HEK293 (cell line): ENCODE measurements around the gene LRRC26.

Source experiments
- HIC1 ChIP-seq: fragments of 450-650 bp; formaldehyde crosslinking; IDR thresholded peaks from 2 replicates; pipeline ENCODE4 v1.5.1; 2016; ENCODE audit warnings: missing biosample characterization, missing genetic modification characterization
- KLF1 ChIP-seq: fragments of 450-650 bp; formaldehyde crosslinking; IDR thresholded peaks from 2 replicates; pipeline ENCODE4 v1.5.1; 2016; ENCODE audit warnings: missing biosample characterization, missing genetic modification characterization
- KLF7 ChIP-seq: fragments of 450-650 bp; formaldehyde crosslinking; IDR thresholded peaks from 2 replicates; pipeline ENCODE4 v1.5.1; 2016; ENCODE audit warnings: missing biosample characterization, missing genetic modification characterization, borderline replicate concordance
- TSHZ1 ChIP-seq: fragments of 450-650 bp; formaldehyde crosslinking; IDR thresholded peaks from 2 replicates; pipeline ENCODE4 v1.5.1; 2016; ENCODE audit warnings: missing biosample characterization, missing genetic modification characterization, borderline replicate concordance
- ZNF132 ChIP-seq: fragments of 450-650 bp; formaldehyde crosslinking; IDR thresholded peaks from 2 replicates; pipeline ENCODE4 v1.5.1; 2017; ENCODE audit warnings: missing biosample characterization, missing genetic modification characterization, borderline replicate concordance
- ZNF155 ChIP-seq: fragments of 450-650 bp; formaldehyde crosslinking; IDR thresholded peaks from 2 replicates; pipeline ENCODE4 v1.5.1; 2016; ENCODE audit warnings: missing biosample characterization, missing genetic modification characterization
- ZNF175 ChIP-seq: fragments of 450-650 bp; formaldehyde crosslinking; IDR thresholded peaks from 2 replicates; pipeline ENCODE4 v1.5.1; 2016; ENCODE audit warnings: missing biosample characterization, missing genetic modification characterization
- ZNF211 ChIP-seq: fragments of 450-650 bp; formaldehyde crosslinking; IDR thresholded peaks from 2 replicates; pipeline ENCODE4 v1.5.1; 2016; ENCODE audit warnings: low read depth, missing biosample characterization, missing genetic modification characterization
- ZNF23 ChIP-seq: fragments of 450-650 bp; formaldehyde crosslinking; IDR thresholded peaks from 2 replicates; pipeline ENCODE4 v1.5.1; 2016; ENCODE audit warnings: missing biosample characterization, missing genetic modification characterization, borderline replicate concordance
- ZNF248 ChIP-seq: fragments of 450-650 bp; formaldehyde crosslinking; IDR thresholded peaks from 2 replicates; pipeline ENCODE4 v1.5.1; 2017; ENCODE audit warnings: missing biosample characterization, missing genetic modification characterization
- ZNF280C ChIP-seq: fragments of 450-650 bp; formaldehyde crosslinking; IDR thresholded peaks from 2 replicates; pipeline ENCODE4 v1.5.1; 2016; ENCODE audit warnings: missing biosample characterization, missing genetic modification characterization
- ZNF302 ChIP-seq: fragments of 450-650 bp; formaldehyde crosslinking; IDR thresholded peaks from 2 replicates; pipeline ENCODE4 v1.5.1; 2016; ENCODE audit warnings: missing biosample characterization, missing genetic modification characterization, low read depth
- ZNF433 ChIP-seq: fragments of 450-650 bp; formaldehyde crosslinking; IDR thresholded peaks from 2 replicates; pipeline ENCODE4 v1.5.1; 2016; ENCODE audit warnings: missing biosample characterization, missing genetic modification characterization, low read depth
- ZNF488 ChIP-seq: fragments of 450-650 bp; formaldehyde crosslinking; IDR thresholded peaks from 2 replicates; pipeline ENCODE4 v1.5.1; 2016; ENCODE audit warnings: missing biosample characterization, missing genetic modification characterization
- ZNF514 ChIP-seq: fragments of 450-650 bp; formaldehyde crosslinking; IDR thresholded peaks from 2 replicates; pipeline ENCODE4 v1.5.1; 2016; ENCODE audit warnings: missing biosample characterization, missing genetic modification characterization
- ZNF518A ChIP-seq: fragments of 450-650 bp; formaldehyde crosslinking; conservative IDR thresholded peaks from 2 replicates; pipeline ENCODE4 v1.5.1; 2016; ENCODE audit warnings: low read depth, missing biosample characterization, missing genetic modification characterization
- ZNF596 ChIP-seq: fragments of 450-650 bp; IDR thresholded peaks from 2 replicates; pipeline ENCODE4 v1.5.0; 2018; ENCODE audit warnings: missing biosample characterization, mild to moderate bottlenecking, missing genetic modification characterization, moderate library complexity
- ZNF621 ChIP-seq: fragments of 450-650 bp; formaldehyde crosslinking; IDR thresholded peaks from 2 replicates; pipeline ENCODE4 v1.5.1; 2017; ENCODE audit warnings: missing biosample characterization, missing genetic modification characterization
- ZNF776 ChIP-seq: fragments of 450-650 bp; formaldehyde crosslinking; IDR thresholded peaks from 2 replicates; pipeline ENCODE4 v1.5.0; 2017; ENCODE audit warnings: missing biosample characterization, missing genetic modification characterization, borderline replicate concordance
- ZNF785 ChIP-seq: fragments of 450-650 bp; formaldehyde crosslinking; IDR thresholded peaks from 2 replicates; pipeline ENCODE4 v1.5.1; 2016; ENCODE audit warnings: missing biosample characterization, missing genetic modification characterization
- ZNF792 ChIP-seq: fragments of 450-650 bp; formaldehyde crosslinking; IDR thresholded peaks from 2 replicates; pipeline ENCODE4 v1.5.1; 2016; ENCODE audit warnings: missing biosample characterization, missing genetic modification characterization
- ZNF837 ChIP-seq: fragments of 450-650 bp; formaldehyde crosslinking; IDR thresholded peaks from 2 replicates; pipeline ENCODE4 v1.5.1; 2016; ENCODE audit warnings: missing biosample characterization, missing genetic modification characterization
- ZNF843 ChIP-seq: fragments of 450-650 bp; formaldehyde crosslinking; IDR thresholded peaks from 2 replicates; pipeline ENCODE4 v1.5.1; 2016; ENCODE audit warnings: missing biosample characterization, missing genetic modification characterization

The LRRC26 gene

GRCh38 chr9:137167747-137168572, 1.9 kb downstream of the LRRC26 start (continued):
- TF ChIP-seq ZNF518A (tag by site-specific recombination) (no peak), ZNF23 (tag by site-specific recombination) (no peak), ZNF792 (no peak), ZNF843 (tag by site-specific recombination) (no peak), ZNF211 (tag by site-specific recombination) (no peak), KLF7 (tag by site-specific recombination) (peak; percentile 52; the same call in 1 of the 2 replicates), KLF1 (tag by site-specific recombination) (peak; percentile 100), ZNF785 (tag by site-specific recombination) (no peak), ZNF514 (tag by site-specific recombination) (no peak), ZNF155 (no peak), ZNF280C (tag by site-specific recombination) (no peak), ZNF248 (no peak), TSHZ1 (no peak), ZNF132 (tag by site-specific recombination) (no peak), ZNF302 (tag by site-specific recombination) (no peak), ZNF837 (tag by site-specific recombination) (no peak), HIC1 (tag by site-specific recombination) (no peak; the same call in 1 of the 2 replicates), ZNF433 (no peak), ZNF488 (no peak), ZNF175 (tag by site-specific recombination) (no peak), ZNF776 (tag by site-specific recombination) (no peak), ZNF621 (no peak), ZNF596 (tag by site-specific recombination) (no peak)
